ENCODE data around the gene SHPK. TPM values are rescaled to one million over a fixed set of nuclear protein-coding genes. Genes with fewer than 3 reads are reported as not detected.

SHPK gene
- total and polyA plus RNA-seq, 9 of the 15 experiments (the other 6 are each of a cell fraction or from before 2014, with no cell fraction given), result 2.5 to 16.3 (median 11.8) TPM

- TF ChIP-seq MNT (conservative IDR thresholded peaks at IDR 0.05) (peak in 1 of 2 experiments; percentile 41; a peak in 1 of 4 replicates), POLR2H (tag; IDR thresholded peaks at IDR 0.05; ENCODE audit: low read depth) (peak; percentile 72; the same call in 1 of the 2 replicates), CREB3 (tag; conservative IDR thresholded peaks at IDR 0.05; ENCODE audit: low read depth) (no peak), ZBTB34 (CRISPR knock-in tag; IDR thresholded peaks at IDR 0.05) (no peak), RAD21 (CRISPR knock-in tag; conservative IDR thresholded peaks at IDR 0.05 in 1 of 2, IDR thresholded peaks at IDR 0.05 in 1 of 2) (no peak), ZNF12 (CRISPR knock-in tag; IDR thresholded peaks at IDR 0.05) (no peak), PCBP1 (IDR thresholded peaks at IDR 0.05; ENCODE audit: low read depth, low read length, poor library complexity, severe bottlenecking) (no peak), CAMTA2 (CRISPR knock-in tag; conservative IDR thresholded peaks at IDR 0.05) (no peak), FOXJ3 (CRISPR knock-in tag; IDR thresholded peaks at IDR 0.05) (no peak), SMC3 (conservative IDR thresholded peaks at IDR 0.05; ENCODE audit: insufficient read depth, low read depth, low read length) (no peak), PHF20 (IDR thresholded peaks at IDR 0.05; ENCODE audit: partially characterized antibody) (peak; percentile 55), ZFPM2 (CRISPR knock-in tag; IDR thresholded peaks at IDR 0.05) (no peak), RB1 (IDR thresholded peaks at IDR 0.05; ENCODE audit: low read depth) (0 out of 2 replicates have a peak, but pooled peaks have one; percentile 39), ZNF785 (CRISPR knock-in tag; IDR thresholded peaks at IDR 0.05) (no peak), ZNF639 (CRISPR knock-in tag; conservative IDR thresholded peaks at IDR 0.05 in 1 of 2, IDR thresholded peaks at IDR 0.05 in 1 of 2) (no peak), NONO (IDR thresholded peaks at IDR 0.05; ENCODE audit: low read depth in 2 of 2, low read length in 1 of 2) (0 out of 4 replicates have a peak, but pooled peaks of 1 of the 2 experiments have one; percentile 36), EWSR1 (IDR thresholded peaks at IDR 0.05; ENCODE audit: borderline replicate concordance, low read depth, partially characterized antibody) (no peak), ZBTB9 (CRISPR knock-in tag; IDR thresholded peaks at IDR 0.05) (0 out of 2 replicates have a peak, but pooled peaks have one; percentile 25), SRSF3 (IDR thresholded peaks at IDR 0.05; ENCODE audit: insufficient read depth, low read length) (no peak)
These were observed 32.4 kb upstream of the SHPK start, which contains the start of the genes EMC6 and TAX1BP3 (continued) for GRCh38 chr17:3668279-3669084.

All from K562 (cell line).